Measurements from ENCODE around the gene SORBS1.
"Not testable (repeated sequence)": the region's sequence is repeated elsewhere in the genome, so short reads cannot be mapped to it uniquely, and the experiment has no call there.

The SORBS1 gene

DNA sequence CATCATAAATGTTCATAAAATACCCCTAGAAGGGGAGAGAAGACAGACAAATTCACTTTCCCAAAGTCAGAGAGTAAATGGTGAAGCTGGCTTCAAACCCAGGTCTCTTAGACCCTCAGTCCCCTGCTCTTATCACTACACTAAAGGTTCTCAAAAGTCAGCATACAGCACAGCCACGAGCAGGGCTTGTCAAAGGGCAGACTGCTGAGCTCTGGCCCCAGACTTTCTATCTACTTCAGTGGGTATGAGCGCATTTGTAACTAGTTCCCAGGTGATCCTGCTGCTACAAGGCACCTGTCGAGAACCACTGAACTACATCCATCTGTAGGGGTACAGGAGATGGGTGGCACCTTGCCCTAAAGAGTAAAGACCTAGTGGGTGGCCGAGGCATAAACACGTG is 91.5 kb downstream of the SORBS1 start:
- H3K4me1 Mint-ChIP-seq: no peaks in the 10 kb centered on the region
- no peak for DNase-seq
- H3K27ac Mint-ChIP-seq: no peak overlapping the region
- ATAC-seq (replicated peaks): no peak
- no peaks in the 10 kb centered on the region for H3K36me3 Mint-ChIP-seq
- H3K27me3 Mint-ChIP-seq: peaks cover 10 to 29% of the 10 kb centered on the region in 2 donors
- H3K4me3 Mint-ChIP-seq: no peak overlapping the region
- H3K9me3 Mint-ChIP-seq: no peaks in the 10 kb centered on the region

DNA sequence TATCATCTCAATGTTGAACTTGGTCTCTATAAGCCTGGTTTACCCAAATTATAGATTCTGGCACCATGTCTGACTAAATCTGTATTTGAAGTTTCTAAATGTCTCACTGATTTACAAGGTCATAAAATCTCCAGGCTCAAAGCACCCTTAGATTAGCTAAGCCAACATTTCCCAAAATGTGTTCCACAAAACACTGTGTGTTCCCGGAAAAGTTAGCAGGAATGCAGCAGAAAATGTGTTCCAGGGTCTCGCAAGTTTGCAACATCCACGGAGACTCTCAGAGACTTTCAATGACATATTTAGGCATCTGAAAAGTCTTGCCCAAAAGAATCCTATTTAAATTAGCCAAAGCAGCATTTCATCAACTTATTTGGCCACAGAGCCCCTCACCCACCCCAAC is 91.9 kb downstream of the SORBS1 start:
- Mint-ChIP-seq H3K27me3 (peaks cover 13 to 33% of the 10 kb centered on the region in 2 donors), H3K4me3 (no peak overlapping the region), H3K36me3 (no peaks in the 10 kb centered on the region), H3K9me3 (no peaks in the 10 kb centered on the region), H3K27ac (no peak overlapping the region), H3K4me1 (no peaks in the 10 kb centered on the region)
- no peak for ATAC-seq (replicated peaks)
- DNase-seq: no peak

DNA sequence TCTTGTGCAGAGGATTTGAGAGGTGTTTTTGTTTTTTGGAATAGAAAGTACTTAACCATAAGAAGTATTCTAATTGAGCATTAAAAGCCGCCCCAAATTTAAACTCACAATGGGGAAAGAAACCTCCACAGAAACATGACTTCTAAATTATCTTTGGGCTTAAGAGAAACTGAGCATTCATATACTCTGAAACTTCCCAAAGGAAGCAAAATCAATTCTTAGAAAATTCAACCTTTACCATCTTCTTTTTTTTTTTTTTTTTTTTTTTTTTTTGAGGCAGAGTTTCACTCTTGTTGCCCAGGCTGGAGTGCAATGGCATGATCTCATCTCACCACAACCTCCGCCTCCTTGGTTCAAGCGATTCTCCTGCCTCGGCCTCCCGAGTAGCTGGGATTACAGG is 93.5 kb downstream of the SORBS1 start:
- H3K4me1 Mint-ChIP-seq; H3K36me3 Mint-ChIP-seq; H3K4me3 Mint-ChIP-seq; H3K27ac Mint-ChIP-seq; ATAC-seq (replicated peaks); DNase-seq; H3K9me3 Mint-ChIP-seq: not testable (repeated sequence)
- peaks cover 17 to 45% of the 10 kb centered on the region in 2 donors for H3K27me3 Mint-ChIP-seq

DNA sequence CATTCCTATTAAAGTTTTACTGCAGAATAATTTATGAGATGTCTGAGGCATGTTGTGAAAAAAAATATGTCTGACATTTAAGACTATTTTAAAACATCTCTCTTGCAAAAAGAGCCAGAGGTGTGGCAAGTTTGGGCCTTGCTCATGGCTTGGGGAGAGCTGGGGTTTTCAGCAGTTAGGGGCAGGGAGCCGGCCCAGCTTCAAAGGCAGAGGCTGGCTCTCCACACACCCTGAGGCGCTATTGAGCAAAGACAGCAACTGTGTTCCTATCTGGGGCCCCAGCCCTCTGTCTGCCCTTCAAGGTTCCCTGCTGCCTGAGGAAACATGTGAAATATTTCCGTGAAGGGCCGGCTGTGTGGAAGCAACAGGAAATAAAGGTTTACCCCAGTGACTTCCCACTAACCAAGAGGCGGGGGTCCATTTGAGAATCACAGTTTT is 94.0 kb downstream of the SORBS1 start:
- H3K36me3 Mint-ChIP-seq: no peaks in the 10 kb centered on the region
- H3K9me3 Mint-ChIP-seq: no peaks in the 10 kb centered on the region
- no peak overlapping the region for H3K27ac Mint-ChIP-seq
- ATAC-seq (replicated peaks) (no peak), DNase-seq (no peak)
- no peak overlapping the region for H3K4me3 Mint-ChIP-seq
- H3K27me3 Mint-ChIP-seq: peaks cover 17 to 47% of the 10 kb centered on the region in 2 donors
- H3K4me1 Mint-ChIP-seq: no peaks in the 10 kb centered on the region

DNA sequence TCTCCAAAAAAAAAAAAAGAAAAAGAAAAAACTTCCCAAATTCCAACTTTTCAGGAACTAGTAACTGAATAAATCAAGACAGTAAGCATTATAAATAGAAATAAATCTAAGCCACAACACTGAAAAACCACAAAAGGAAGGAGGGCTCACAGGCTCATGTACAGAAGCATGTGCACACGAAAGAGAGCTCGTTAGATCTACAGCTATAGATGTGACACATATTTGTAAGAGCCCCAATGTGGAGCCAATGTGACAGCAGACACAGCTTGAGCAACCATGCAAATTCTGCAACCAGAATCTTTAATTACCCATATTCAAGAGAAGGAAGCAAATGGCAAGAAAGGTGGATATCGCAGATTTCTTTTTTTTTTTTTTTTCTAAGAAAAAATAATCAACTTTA is 94.7 kb downstream of the SORBS1 start:
- DNase-seq: no peak
- no peak for ATAC-seq (replicated peaks)
- Mint-ChIP-seq H3K4me3 (no peak overlapping the region), H3K27me3 (peaks cover 17 to 43% of the 10 kb centered on the region in 2 donors), H3K9me3 (no peaks in the 10 kb centered on the region), H3K36me3 (no peaks in the 10 kb centered on the region), H3K4me1 (no peaks in the 10 kb centered on the region), H3K27ac (no peak overlapping the region)

DNA sequence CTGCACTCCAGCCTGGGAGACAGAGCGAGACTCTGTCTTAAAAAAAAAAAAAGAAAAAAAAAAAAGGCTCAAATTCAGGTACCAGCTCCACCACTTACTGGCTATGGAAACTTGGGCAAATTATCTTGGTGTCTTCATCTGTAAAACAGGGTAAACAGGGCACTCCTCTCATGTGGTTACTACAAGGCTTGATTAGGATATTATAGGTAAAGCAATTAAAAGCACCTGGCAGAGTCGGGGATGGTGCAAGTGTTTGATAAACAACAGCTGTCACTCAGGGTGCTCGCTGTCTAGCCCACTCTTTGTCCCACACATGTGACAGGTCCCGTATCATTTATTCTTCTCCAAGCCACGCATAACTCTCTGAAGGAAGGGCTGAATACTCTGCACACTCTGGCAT is 96.9 kb downstream of the SORBS1 start:
- Mint-ChIP-seq H3K27ac (no peak overlapping the region), H3K36me3 (no peaks in the 10 kb centered on the region), H3K27me3 (peaks cover 8 to 36% of the 10 kb centered on the region in 2 donors), H3K4me3 (no peak overlapping the region), H3K9me3 (no peaks in the 10 kb centered on the region), H3K4me1 (no peaks in the 10 kb centered on the region)
- no peak for DNase-seq
- ATAC-seq (replicated peaks): no peak

DNA sequence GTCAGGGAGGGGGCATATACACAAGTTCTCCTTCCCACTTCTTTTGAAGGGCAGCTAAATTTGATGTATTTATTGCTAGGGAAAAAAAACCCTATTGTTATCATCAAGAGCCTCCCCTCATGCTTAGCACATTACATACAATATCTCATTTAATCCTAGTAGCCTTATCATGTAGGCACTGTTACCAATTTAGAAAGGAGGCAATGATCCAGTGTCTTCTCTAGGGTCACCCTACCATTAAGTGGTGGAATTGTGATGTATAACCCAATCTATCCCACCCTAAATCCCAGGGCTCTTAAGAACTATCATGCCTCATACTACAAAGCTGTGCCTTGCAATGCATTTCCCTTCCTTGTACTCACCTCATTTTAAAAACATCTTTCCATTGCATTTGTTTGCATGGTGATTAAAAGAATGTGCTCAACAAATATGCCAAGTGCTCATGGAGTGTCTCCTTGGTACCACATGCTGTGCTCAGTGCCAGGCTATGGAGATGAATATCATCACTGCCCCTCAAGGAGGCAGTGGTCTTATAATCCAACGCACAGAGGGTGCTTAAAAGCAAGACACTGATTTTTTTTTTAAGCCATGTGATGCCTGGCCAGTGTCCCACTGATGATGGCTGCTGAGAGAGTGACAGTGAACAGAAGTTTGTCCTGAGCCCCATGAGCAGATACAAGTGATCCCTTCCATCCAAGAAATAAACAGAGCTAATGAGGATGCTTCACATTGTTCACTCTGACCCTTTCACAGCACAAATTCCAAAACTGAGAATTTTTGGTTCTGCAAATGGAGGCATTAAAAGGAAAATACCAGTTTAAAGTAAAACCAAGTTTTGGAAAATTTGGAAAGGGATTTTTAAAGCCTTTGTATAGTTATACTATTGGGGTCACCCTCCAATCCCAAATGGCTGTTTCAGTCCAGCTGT is 98.2 kb downstream of the SORBS1 start:
- H3K4me1 Mint-ChIP-seq: no peaks in the 10 kb centered on the region
- DNase-seq: no peak
- H3K4me3 Mint-ChIP-seq: no peak overlapping the region
- no peak overlapping the region for H3K27ac Mint-ChIP-seq
- peaks cover 8 to 32% of the 10 kb centered on the region in 2 donors for H3K27me3 Mint-ChIP-seq
- no peaks in the 10 kb centered on the region for H3K36me3 Mint-ChIP-seq
- H3K9me3 Mint-ChIP-seq: no peaks in the 10 kb centered on the region
- ATAC-seq (replicated peaks): no peak

DNA sequence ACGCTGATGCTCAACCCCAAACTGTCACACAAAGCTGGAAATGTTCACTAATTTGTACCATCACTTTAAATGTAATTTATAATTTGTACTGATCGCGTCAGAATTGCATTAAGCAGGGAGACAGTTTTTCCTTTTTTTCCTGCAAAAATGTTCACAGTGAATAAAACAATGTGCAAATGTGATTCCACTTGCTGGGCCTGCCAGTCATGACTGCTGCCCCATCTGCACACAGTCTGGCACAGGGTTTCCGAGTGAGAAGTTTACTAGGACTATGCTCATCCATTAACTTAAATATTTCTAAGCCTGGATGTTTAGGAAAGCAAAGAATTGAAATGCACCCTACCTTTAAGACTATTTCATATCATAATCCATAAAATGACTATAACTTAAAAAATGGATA is 99.6 kb downstream of the SORBS1 start:
- no peak for DNase-seq
- H3K27me3 Mint-ChIP-seq: peaks cover 11 to 41% of the 10 kb centered on the region in 2 donors
- no peak overlapping the region for H3K27ac Mint-ChIP-seq
- no peak overlapping the region for H3K4me3 Mint-ChIP-seq
- H3K4me1 Mint-ChIP-seq: no peaks in the 10 kb centered on the region
- H3K36me3 Mint-ChIP-seq: no peaks in the 10 kb centered on the region
- H3K9me3 Mint-ChIP-seq: no peaks in the 10 kb centered on the region
- no peak for ATAC-seq (replicated peaks)

DNA sequence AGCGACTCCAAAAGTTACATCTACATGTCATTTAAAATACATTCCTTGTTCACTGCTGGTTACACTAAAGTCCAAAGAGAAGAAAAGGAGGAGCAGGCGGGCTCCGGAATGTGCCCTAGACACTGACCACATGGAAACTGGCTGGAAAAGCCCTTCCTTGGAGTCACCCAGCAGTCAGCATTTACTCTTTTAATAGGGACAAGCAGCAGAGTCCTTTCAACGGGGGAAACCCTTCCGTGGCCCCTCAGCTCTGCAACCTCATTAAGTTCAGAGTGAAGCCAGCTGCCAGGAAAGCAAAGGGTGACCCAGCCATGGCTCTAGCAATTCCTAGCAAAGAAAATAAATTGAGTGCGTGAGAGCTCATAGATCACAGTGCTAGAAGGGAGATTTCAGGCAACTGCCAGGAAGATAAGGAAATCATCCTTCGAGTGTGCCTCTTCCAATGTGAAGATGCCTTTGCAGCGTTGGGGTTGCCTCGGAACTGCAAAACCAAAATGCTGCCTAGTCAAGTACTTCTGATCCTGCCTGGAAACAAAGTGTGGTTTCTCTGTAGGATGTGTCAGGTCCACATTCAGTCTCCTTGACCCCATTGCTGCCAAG is 101.6 kb downstream of the SORBS1 start:
- H3K27me3 Mint-ChIP-seq: peaks cover 9 to 41% of the 10 kb centered on the region in 2 donors
- H3K4me1 Mint-ChIP-seq: no peaks in the 10 kb centered on the region
- H3K36me3 Mint-ChIP-seq: no peaks in the 10 kb centered on the region
- no peak for DNase-seq
- ATAC-seq (replicated peaks): no peak
- H3K27ac Mint-ChIP-seq: no peak overlapping the region
- H3K9me3 Mint-ChIP-seq: no peaks in the 10 kb centered on the region
- no peak overlapping the region for H3K4me3 Mint-ChIP-seq

DNA sequence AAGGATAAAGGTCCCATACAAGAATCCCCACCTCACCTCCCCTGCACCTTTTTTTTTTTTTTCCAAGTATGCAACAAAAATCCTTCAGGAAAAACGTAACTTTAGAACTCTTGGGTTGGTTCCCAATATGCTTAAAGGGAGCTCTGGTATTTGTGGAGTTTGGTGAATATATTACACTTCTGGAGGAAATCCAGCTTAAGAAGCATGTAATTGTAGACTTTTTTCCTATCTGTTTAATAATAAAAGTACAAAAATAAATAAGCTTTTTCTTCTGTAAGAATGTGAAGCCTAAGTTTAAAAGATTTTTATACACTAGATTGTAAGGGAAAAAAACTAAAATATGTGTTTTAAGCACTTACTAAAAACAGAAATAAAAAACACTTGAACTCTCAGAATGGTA is 102.3 kb downstream of the SORBS1 start:
- no peak overlapping the region for H3K4me3 Mint-ChIP-seq
- H3K27ac Mint-ChIP-seq: no peak overlapping the region
- H3K9me3 Mint-ChIP-seq: no peaks in the 10 kb centered on the region
- DNase-seq: no peak
- H3K27me3 Mint-ChIP-seq: peaks cover 8 to 38% of the 10 kb centered on the region in 2 donors
- no peaks in the 10 kb centered on the region for H3K4me1 Mint-ChIP-seq
- H3K36me3 Mint-ChIP-seq: no peaks in the 10 kb centered on the region
- ATAC-seq (replicated peaks): no peak

DNA sequence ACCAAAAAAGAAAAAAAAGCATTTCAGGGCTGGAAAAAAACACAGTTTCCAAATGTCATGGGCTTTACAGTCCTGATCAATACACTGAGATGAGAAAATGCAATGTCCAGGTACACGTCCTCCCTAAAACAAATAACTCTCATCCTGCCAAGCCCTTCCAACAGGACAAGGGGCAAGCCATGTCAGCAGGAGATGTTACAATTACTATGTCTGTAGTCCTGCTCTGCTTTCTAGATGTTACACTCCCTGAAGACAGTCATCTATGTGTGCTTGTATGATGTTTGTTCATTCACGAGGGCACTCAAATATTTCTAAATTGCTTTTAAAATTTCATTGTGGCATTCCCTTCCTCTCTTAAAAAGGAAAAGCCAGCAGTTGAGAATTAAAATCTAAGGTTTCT is 103.2 kb downstream of the SORBS1 start:
- no peak overlapping the region for H3K27ac Mint-ChIP-seq
- no peaks in the 10 kb centered on the region for H3K36me3 Mint-ChIP-seq
- no peak overlapping the region for H3K4me3 Mint-ChIP-seq
- peaks cover 6 to 29% of the 10 kb centered on the region in 2 donors for H3K27me3 Mint-ChIP-seq
- H3K9me3 Mint-ChIP-seq: no peaks in the 10 kb centered on the region
- no peaks in the 10 kb centered on the region for H3K4me1 Mint-ChIP-seq
- no peak for ATAC-seq (replicated peaks)
- DNase-seq: no peak

DNA sequence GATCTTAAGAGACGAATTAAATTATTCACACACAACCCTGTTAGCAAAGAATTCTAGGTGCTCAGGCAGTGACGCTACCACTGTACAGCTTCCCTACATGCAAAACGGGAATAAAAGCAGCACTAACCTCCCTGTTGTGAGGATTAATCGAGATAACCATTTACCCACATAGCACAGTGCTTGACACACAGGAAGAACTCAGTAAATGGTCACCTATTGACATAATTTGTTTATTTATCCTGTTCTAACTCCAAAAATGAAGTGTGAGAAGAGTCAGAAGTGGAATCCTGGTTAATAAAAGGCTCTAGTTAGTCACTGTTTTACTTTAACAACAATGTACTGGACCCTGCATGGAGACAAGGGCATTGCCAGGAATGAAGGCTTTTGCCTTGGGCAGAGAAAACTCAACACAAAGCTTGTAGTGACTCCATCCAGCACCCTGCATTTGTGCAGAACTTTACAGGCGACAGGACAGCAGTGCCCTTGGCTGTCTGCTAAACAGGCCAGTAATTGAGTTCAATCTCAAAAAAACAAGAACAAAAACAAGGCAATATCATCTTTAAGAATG is 103.8 kb downstream of the SORBS1 start:
- H3K4me1 Mint-ChIP-seq: no peaks in the 10 kb centered on the region
- H3K27me3 Mint-ChIP-seq: peaks cover 3 to 24% of the 10 kb centered on the region in 2 donors
- H3K9me3 Mint-ChIP-seq: no peaks in the 10 kb centered on the region
- H3K36me3 Mint-ChIP-seq: no peaks in the 10 kb centered on the region
- no peak overlapping the region for H3K27ac Mint-ChIP-seq
- DNase-seq: no peak
- no peak for ATAC-seq (replicated peaks)
- no peak overlapping the region for H3K4me3 Mint-ChIP-seq

DNA sequence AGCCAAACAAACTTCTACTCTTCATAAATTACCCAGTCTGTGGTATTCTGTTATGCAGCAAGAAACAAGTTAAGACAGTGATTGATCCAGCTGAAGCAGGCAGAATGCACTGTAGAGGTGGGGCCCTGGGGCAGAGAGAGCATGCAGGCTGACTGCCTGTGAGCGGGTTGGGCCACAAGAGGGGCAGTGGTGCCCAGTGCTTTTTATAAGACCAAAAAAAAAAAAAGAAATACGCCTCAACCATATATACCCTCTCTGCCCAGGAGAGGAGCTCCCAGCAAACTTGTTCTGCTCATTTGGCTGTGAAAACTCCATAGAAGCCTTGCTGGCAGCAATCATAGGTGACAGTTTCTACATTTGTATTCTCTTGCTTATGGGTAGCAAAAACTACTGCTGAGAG is 104.7 kb downstream of the SORBS1 start:
- Mint-ChIP-seq H3K27me3 (peaks cover 3 to 24% of the 10 kb centered on the region in 2 donors), H3K27ac (no peak overlapping the region), H3K4me1 (no peaks in the 10 kb centered on the region), H3K9me3 (no peaks in the 10 kb centered on the region), H3K4me3 (no peak overlapping the region), H3K36me3 (no peaks in the 10 kb centered on the region)
- ATAC-seq (replicated peaks) (no peak), DNase-seq (no peak)

DNA sequence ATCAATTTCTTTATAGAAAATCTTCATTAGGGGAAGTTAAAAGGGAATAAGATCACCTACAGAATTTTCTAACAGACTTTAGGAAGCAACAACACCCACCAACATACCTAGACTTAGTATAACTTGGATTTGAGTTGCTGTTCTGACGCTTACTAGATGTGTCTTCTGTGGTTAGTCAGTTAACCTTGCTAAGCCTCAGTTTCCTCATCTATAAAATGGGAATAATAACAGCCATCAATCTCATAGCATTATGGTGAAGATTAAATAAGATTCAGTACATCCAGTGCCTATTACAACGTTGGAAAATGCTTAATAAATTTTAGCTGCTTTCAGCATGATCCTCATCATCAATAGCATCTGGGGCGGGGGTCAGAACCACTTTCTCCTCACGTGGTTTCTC is 106.2 kb downstream of the SORBS1 start:
- Mint-ChIP-seq H3K9me3 (no peaks in the 10 kb centered on the region), H3K36me3 (no peaks in the 10 kb centered on the region), H3K27me3 (peaks cover 3 to 24% of the 10 kb centered on the region in 2 donors), H3K4me3 (no peak overlapping the region), H3K27ac (no peak overlapping the region), H3K4me1 (no peaks in the 10 kb centered on the region)
- ATAC-seq (replicated peaks) (no peak), DNase-seq (no peak)

DNA sequence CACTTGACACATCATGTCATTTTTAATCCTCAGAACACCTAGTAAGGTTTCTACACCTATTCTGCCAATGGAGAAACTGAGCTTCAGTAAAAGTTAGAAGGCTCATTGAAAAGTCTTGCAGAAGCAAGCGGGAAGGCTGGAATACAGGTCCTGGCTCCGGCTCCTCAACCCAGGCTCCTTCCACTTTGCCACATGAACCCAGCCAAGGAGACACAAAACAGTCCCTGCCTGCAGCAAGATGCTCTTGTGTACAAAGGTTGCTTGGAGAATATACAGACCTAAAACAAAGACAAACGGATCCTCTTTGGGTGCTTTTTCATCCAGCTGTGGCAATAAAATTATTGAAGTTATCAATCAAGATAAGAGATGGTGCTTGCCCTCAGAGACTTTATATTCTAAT is 106.8 kb downstream of the SORBS1 start:
- ATAC-seq (replicated peaks) (no peak), DNase-seq (no peak)
- H3K27ac Mint-ChIP-seq: no peak overlapping the region
- H3K36me3 Mint-ChIP-seq: no peaks in the 10 kb centered on the region
- peaks cover 3 to 18% of the 10 kb centered on the region in 2 donors for H3K27me3 Mint-ChIP-seq
- H3K4me3 Mint-ChIP-seq: no peak overlapping the region
- H3K4me1 Mint-ChIP-seq: no peaks in the 10 kb centered on the region
- no peaks in the 10 kb centered on the region for H3K9me3 Mint-ChIP-seq

Data from stimulated activated naive B cell treated with anti-CD40 and anti-IgM and Interleukin-4, amounts not matched to agents 10 μg/mL and 1 μg/mL and 100 μg/mL, for 72 hours (primary cell).